H1 (cell line): ENCODE data around the gene IL21. TPM values are rescaled to one million over a fixed set of nuclear protein-coding genes. Genes with fewer than 3 reads are reported as not detected.

Experiments used
- CTCF ChIA-PET: fragments of 300-600 bp; sonication (Branson Sonifier 250); formaldehyde crosslinking; loops from one replicate; lab custom pipeline; 2021; ENCODE audit not compliant: partially characterized antibody; lab: Charles Lee
- POLR2A ChIA-PET: fragments of 300-600 bp; sonication (Branson Sonifier 250); formaldehyde crosslinking; loops from one replicate; lab custom pipeline; 2021; ENCODE audit warnings: inconsistent platforms; ENCODE audit not compliant: partially characterized antibody; lab: Charles Lee
- DNase-seq, 2 experiments: peaks; one replicate each; pipeline versions ENCODE4 v3.0.0 to v3.0.0-alpha.2; 2010 to 2022; ENCODE audit warnings: low spot score in 2 of 2, low read depth in 1 of 2, mixed read lengths in 1 of 2
- FAIRE-seq: peaks from 2 replicates; lab custom pipeline; 2011; peaks lifted over from hg19 to GRCh38; lab: Jason Lieb, UNC
- H2AFZ ChIP-seq: 2 replicates; pipeline ENCODE4 v1.8.1; 2012; ENCODE audit warnings: low read length, inconsistent platforms
- H2AK5ac ChIP-seq: 2 replicates; pipeline ENCODE4 v1.6.1; 2013; ENCODE audit warnings: low read depth, low read length
- H2BK120ac ChIP-seq: replicated peaks from 2 replicates; pipeline ENCODE3; 2013; ENCODE audit warnings: low read depth, low read length, inconsistent platforms
- H2BK12ac ChIP-seq: 2 replicates; pipeline ENCODE4 v1.6.1; 2013; ENCODE audit warnings: low read depth, low read length
- H2BK15ac ChIP-seq: 2 replicates; pipeline ENCODE4 v1.6.1; 2013; ENCODE audit warnings: low read length
- H2BK20ac ChIP-seq: 2 replicates; pipeline ENCODE4 v1.6.1; 2013; ENCODE audit warnings: low read length
- H2BK5ac ChIP-seq: 2 replicates; pipeline ENCODE4 v1.6.1; 2013; ENCODE audit warnings: low read depth, low read length
- H3K14ac ChIP-seq: 2 replicates; pipeline ENCODE4 v1.6.1; 2013; ENCODE audit warnings: inconsistent platforms; ENCODE audit not compliant: insufficient read length
- H3K18ac ChIP-seq: 2 replicates; pipeline ENCODE4 v1.6.1; 2013; ENCODE audit warnings: low read length; ENCODE audit errors: extremely low read depth
- H3K23ac ChIP-seq: 2 replicates; pipeline ENCODE4 v1.6.1; 2013; ENCODE audit warnings: inconsistent platforms; ENCODE audit not compliant: insufficient read length
- H3K23me2 ChIP-seq: 2 replicates; pipeline ENCODE4 v1.6.1; 2013; ENCODE audit warnings: low read depth, low read length
- H3K27ac ChIP-seq: 2 replicates; pipeline ENCODE4 v1.6.1; 2011; ENCODE audit warnings: low read depth, low read length, inconsistent platforms
- H3K27me3 ChIP-seq, 4 experiments: replicated peaks in 1 of 4; 1 replicate in 1 of 4; 2 replicates in 3 of 4; pipeline versions ENCODE4 v1.6.1 to v1.8.1; 2011 to 2013; ENCODE audit warnings: low read length in 3 of 4, mild to moderate bottlenecking in 3 of 4, inconsistent platforms in 2 of 4, mixed read lengths in 2 of 4, moderate library complexity in 1 of 4; ENCODE audit not compliant: control insufficient read depth in 3 of 4, insufficient read depth in 3 of 4; ENCODE audit errors: extremely low read depth in 1 of 4
- H3K36me3 ChIP-seq, 4 experiments: 2 replicates each; pipeline versions ENCODE4 v1.6.1 to v1.8.1; 2011 to 2013; ENCODE audit warnings: mild to moderate bottlenecking in 4 of 4, low read length in 3 of 4, moderate library complexity in 2 of 4, control low read depth in 1 of 4, inconsistent platforms in 1 of 4; ENCODE audit not compliant: insufficient read depth in 4 of 4, control insufficient read depth in 2 of 4
- H3K4ac ChIP-seq: replicated peaks from 2 replicates; pipeline ENCODE3; 2013; ENCODE audit warnings: low read length, low read depth, mixed read lengths, inconsistent platforms; ENCODE audit not compliant: insufficient read length
- H3K4me1 ChIP-seq, 4 experiments: replicated peaks in 1 of 4; 1 replicate in 1 of 4; 2 replicates in 3 of 4; pipeline versions ENCODE4 v1.6.1 to v1.8.1; 2011 to 2013; ENCODE audit warnings: low read length in 3 of 4, inconsistent platforms in 2 of 4, mixed read lengths in 1 of 4; ENCODE audit not compliant: insufficient read depth in 4 of 4, control insufficient read depth in 3 of 4
- H3K4me2 ChIP-seq, 2 experiments: 2 replicates each; pipeline versions ENCODE4 v1.6.1 to v1.8.1; 2011 to 2013; ENCODE audit warnings: low read depth in 2 of 2, low read length in 2 of 2, control low read depth in 1 of 2, inconsistent platforms in 1 of 2, mild to moderate bottlenecking in 1 of 2; ENCODE audit not compliant: insufficient read depth in 1 of 2
- H3K4me3 ChIP-seq, 4 experiments: fragments of 200-600, 300-600 bp in 1 of 4; sonication (generic), shearing (Covaris generic), sonication (Bioruptor Twin) in 1 of 4; 2 replicates each; pipeline versions ENCODE4 v1.5.1 to v1.8.1; 2011 to 2016; ENCODE audit warnings: low read length in 4 of 4, low read depth in 3 of 4, control low read depth in 2 of 4, inconsistent platforms in 2 of 4, mild to moderate bottlenecking in 2 of 4, mixed read lengths in 1 of 4, moderate library complexity in 1 of 4; ENCODE audit not compliant: insufficient read depth in 2 of 4; ENCODE audit errors: extremely low read depth in 1 of 4
- H3K56ac ChIP-seq: replicated peaks from 2 replicates; pipeline ENCODE3; 2013; ENCODE audit warnings: low read depth, mild to moderate bottlenecking, mixed read lengths, low read length, inconsistent platforms; ENCODE audit not compliant: insufficient read length
- H3K79me1 ChIP-seq: 2 replicates; pipeline ENCODE4 v1.6.1; 2013; ENCODE audit warnings: low read depth, low read length, control low read depth
- H3K79me2 ChIP-seq, 2 experiments: 2 replicates each; pipeline versions ENCODE4 v1.6.1 to v1.8.1; 2012 to 2013; ENCODE audit warnings: low read length in 2 of 2, mild to moderate bottlenecking in 2 of 2, inconsistent platforms in 1 of 2; ENCODE audit not compliant: insufficient read depth in 2 of 2, control insufficient read depth in 1 of 2
- H3K9ac ChIP-seq, 4 experiments: replicated peaks in 1 of 4; 1 replicate in 1 of 4; 2 replicates in 3 of 4; pipeline versions ENCODE4 v1.6.1 to v1.8.1; 2011 to 2013; ENCODE audit warnings: low read depth in 3 of 4, low read length in 3 of 4, control low read depth in 2 of 4, mild to moderate bottlenecking in 2 of 4, moderate library complexity in 2 of 4, inconsistent platforms in 1 of 4; ENCODE audit errors: extremely low read depth in 1 of 4
- H3K9me3 ChIP-seq, 2 experiments: 2 replicates each; pipeline versions ENCODE4 v1.6.1 to v1.8.1; 2012 to 2013; ENCODE audit warnings: mild to moderate bottlenecking in 2 of 2, moderate library complexity in 2 of 2, control low read depth in 1 of 2, inconsistent platforms in 1 of 2, low read depth in 1 of 2, low read length in 1 of 2, mixed read lengths in 1 of 2; ENCODE audit not compliant: insufficient read depth in 2 of 2
- H4K20me1 ChIP-seq, 2 experiments: replicated peaks in 1 of 2; 2 replicates each; pipeline versions ENCODE3 to v1.8.1; 2011 to 2013; ENCODE audit warnings: inconsistent platforms in 2 of 2, low read length in 2 of 2, mild to moderate bottlenecking in 1 of 2; ENCODE audit not compliant: insufficient read depth in 2 of 2, control insufficient read depth in 1 of 2
- H4K5ac ChIP-seq: 2 replicates; pipeline ENCODE4 v1.6.1; 2013; ENCODE audit warnings: low read length, low read depth, mixed read lengths, inconsistent platforms; ENCODE audit not compliant: insufficient read length
- H4K8ac ChIP-seq: 2 replicates; pipeline ENCODE4 v1.8.0; 2013; ENCODE audit warnings: mild to moderate bottlenecking, moderate library complexity, low read length, inconsistent platforms; ENCODE audit not compliant: insufficient read depth; ENCODE audit errors: extremely low read depth
- H4K91ac ChIP-seq: replicated peaks from 2 replicates; pipeline ENCODE3; 2013; ENCODE audit warnings: low read length, mixed read lengths, inconsistent platforms; ENCODE audit not compliant: insufficient read length
- ATF2 ChIP-seq: IDR thresholded peaks from 2 replicates; pipeline ENCODE4 v1.6.1; 2012; ENCODE audit warnings: low read length, inconsistent platforms
- CREB1 ChIP-seq: IDR thresholded peaks from 2 replicates; pipeline ENCODE4 v1.6.1; 2012; ENCODE audit warnings: inconsistent platforms
- CTCF ChIP-seq, 3 experiments: IDR thresholded peaks; 1 replicate in 2 of 3; 2 replicates in 1 of 3; pipeline versions ENCODE4 v1.5.1 to v1.6.1; 2011; ENCODE audit warnings: low read length in 3 of 3, mild to moderate bottlenecking in 3 of 3, inconsistent platforms in 2 of 3, low read depth in 1 of 3, moderate library complexity in 1 of 3; ENCODE audit not compliant: insufficient read depth in 1 of 3; ENCODE audit errors: control extremely low read depth in 1 of 3
- GABPA ChIP-seq: IDR thresholded peaks from 2 replicates; pipeline ENCODE4 v1.6.1; 2011; ENCODE audit warnings: mild to moderate bottlenecking, low read length, moderate library complexity, borderline replicate concordance; ENCODE audit not compliant: insufficient read depth
- JUN ChIP-seq: IDR thresholded peaks from 2 replicates; pipeline ENCODE4 v1.6.1; 2011; ENCODE audit warnings: low read depth, mild to moderate bottlenecking, improper control_type of control experiment, low read length
- KDM1A ChIP-seq: fragments of 200-600, 300-600 bp; sonication (generic); IDR thresholded peaks from 2 replicates; pipeline ENCODE4 v1.7.1; 2016; ENCODE audit warnings: mild to moderate bottlenecking, low read length, borderline replicate concordance
- KDM5A ChIP-seq: fragments of 200-600 bp; IDR thresholded peaks from 2 replicates; pipeline ENCODE4 v1.7.1; 2012; ENCODE audit warnings: mild to moderate bottlenecking, low read length, inconsistent platforms, mixed read lengths
- SIN3A ChIP-seq, 2 experiments: IDR thresholded peaks in 1 of 2; conservative IDR thresholded peaks in 1 of 2; 2 replicates each; pipeline ENCODE4 v1.6.1; 2011 to 2012; ENCODE audit warnings: low read length in 2 of 2, improper control_type of control experiment in 1 of 2, low read depth in 1 of 2, mild to moderate bottlenecking in 1 of 2
- ZNF274 ChIP-seq: IDR thresholded peaks from 2 replicates; pipeline ENCODE4 v1.7.0; 2012; ENCODE audit warnings: low read length, borderline replicate concordance; ENCODE audit errors: extremely low read depth
- WGBS, 2 experiments: shearing (Covaris generic) in 1 of 2; methylation state at CpG; one replicate each; pipeline versions ENCODE4 v1.1.6 to v1.1.7; 2013 to 2015; ENCODE audit warnings: low lambda C conversion rate in 2 of 2, mixed read lengths in 2 of 2, inconsistent platforms in 1 of 2, low coverage in 1 of 2, missing lambda C conversion rate in 1 of 2; ENCODE audit not compliant: insufficient replicate concordance in 2 of 2, insufficient coverage in 1 of 2, insufficient read length in 1 of 2; ENCODE audit errors: extremely low coverage in 1 of 2, missing lambda C conversion rate in 1 of 2; 5-methylcytosine and 5-hydroxymethylcytosine counted together
- polyA plus RNA-seq, 7 experiments: library from polyadenylated mRNA; depleted of rRNA in 3 of 7; stranded (reverse) in 5 of 7; unstranded in 2 of 7; fragments of >200 nt in 5 of 7; fragments of 200-250 nt in 2 of 7; gene quantifications; 1 replicate in 5 of 7; 2 replicates in 1 of 7; 4 replicates in 1 of 7; pipeline versions ENCODE4 v1.2.1 to v1.2.3, GENCODE V29; 2011 to 2013; ENCODE audit warnings: missing spikeins in 2 of 7, mixed read lengths in 2 of 7
- total RNA-seq: library from RNA; stranded (reverse); fragmentation: NEBNext Ultra II Directional; extraction: Animal tissue kit (Norgen Biotek cat#: 25700); gene quantifications from 2 replicates; pipeline ENCODE4 v1.2.1, GENCODE V29; 2021

Gene IL21
- total and polyA plus RNA-seq, 2 of the 8 experiments (the other 6 are each of a cell fraction or from before 2014, with no cell fraction given): not detected

GRCh38 chr4:122643257-122643656 is 22.4 kb upstream of the IL21 start:
- Histone ChIP-seq H3K9ac (no peak overlapping the region), H3K4me3 (no peak overlapping the region)
- POLR2A ChIA-PET: no interaction called here
- TF ChIP-seq SIN3A (conservative IDR thresholded peaks at IDR 0.05 in 1 of 2, IDR thresholded peaks at IDR 0.05 in 1 of 2; ENCODE audit: low read depth in 1 of 2, low read length in 2 of 2) (no peak), ZNF274 (no peak), CTCF (IDR thresholded peaks at IDR 0.05; ENCODE audit: control extremely low read depth in 1 of 3, insufficient read depth in 1 of 3, low read depth in 1 of 3, low read length in 3 of 3) (no peak), KDM1A (no peak), ATF2 (no peak), GABPA (no peak), CREB1 (no peak), JUN (no peak), KDM5A (no peak)

More at GRCh38 chr4:122643257-122643656, 22.4 kb upstream of the IL21 start:
- Histone ChIP-seq H4K20me1 (no peaks in the 10 kb centered on the region), H3K23me2 (no peaks in the 10 kb centered on the region; the same call in 1 of the 2 replicates), H3K14ac (no peak overlapping the region), H3K56ac (no peak overlapping the region), H4K8ac (no peak overlapping the region), H3K79me1 (no peaks in the 10 kb centered on the region), H2BK15ac (no peak overlapping the region), H2AK5ac (no peak overlapping the region), H2BK120ac (no peak overlapping the region), H3K36me3 (no peaks in the 10 kb centered on the region), H3K4me2 (no peak overlapping the region), H2BK5ac (no peak overlapping the region), H3K18ac (no peak overlapping the region), H2BK12ac (no peak overlapping the region), H3K27ac (no peak overlapping the region), H3K27me3 (peaks cover 0 to 2% (median 0%) of the 10 kb centered on the region in 4 experiments; a peak in 1 of 7 replicates), H3K4ac (no peak overlapping the region), H2AFZ (no peak overlapping the region), H3K9me3 (no peaks in the 10 kb centered on the region), H3K4me1 (no peaks in the 10 kb centered on the region), H4K91ac (no peak overlapping the region), H3K79me2 (no peaks in the 10 kb centered on the region), H3K23ac (no peak overlapping the region), H4K5ac (no peak overlapping the region), H2BK20ac (no peak overlapping the region)
- no peak for DNase-seq
- WGBS, 2 experiments: 86% methylated on average over 2 of the region's 2 CpGs; no CpG with 5 or more reads in 1 of the 2 experiments
- CTCF ChIA-PET: interaction anchor here (1.6 kb wide), 1 partner anchor 43 kb away, joined by 3 read pairs; no protein-coding TSS in a partner anchor
- FAIRE-seq: no peak
